ENCODE data around the gene OR2K2. TPM values are rescaled to one million over a fixed set of nuclear protein-coding genes. Genes with fewer than 3 reads are reported as not detected.

OR2K2 gene, protein sequence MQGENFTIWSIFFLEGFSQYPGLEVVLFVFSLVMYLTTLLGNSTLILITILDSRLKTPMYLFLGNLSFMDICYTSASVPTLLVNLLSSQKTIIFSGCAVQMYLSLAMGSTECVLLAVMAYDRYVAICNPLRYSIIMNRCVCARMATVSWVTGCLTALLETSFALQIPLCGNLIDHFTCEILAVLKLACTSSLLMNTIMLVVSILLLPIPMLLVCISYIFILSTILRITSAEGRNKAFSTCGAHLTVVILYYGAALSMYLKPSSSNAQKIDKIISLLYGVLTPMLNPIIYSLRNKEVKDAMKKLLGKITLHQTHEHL
- not detected in 3 replicates for total RNA-seq

DNA sequence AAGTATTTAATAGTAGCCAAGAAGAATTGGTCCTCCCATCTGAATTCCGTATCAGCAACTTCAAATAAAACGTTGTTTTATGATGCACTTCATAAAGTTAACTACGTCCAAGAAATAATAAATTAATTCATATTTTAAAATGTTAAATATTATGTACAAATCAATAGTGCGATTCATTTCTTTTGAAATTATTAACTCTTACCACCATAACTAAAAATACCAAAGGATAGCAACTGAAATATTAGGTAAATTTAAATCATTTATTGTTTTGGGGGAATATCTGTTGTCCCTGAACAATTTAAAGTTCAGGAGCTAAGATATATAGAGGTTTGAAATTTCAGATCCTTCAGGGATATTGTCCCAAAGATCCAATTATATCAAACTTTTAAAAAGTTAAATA is at the start of gene OR2K2:
Gene OR2K2, minus strand, starts transcription at position 101 of the 400 bp plus-strand sequence. CDS start 1,791 bp downstream, outside the sequence.
- no peak for DNase-seq (ENCODE audit: low spot score in 2 of 2, unreplicated experiment in 2 of 2)

DNA sequence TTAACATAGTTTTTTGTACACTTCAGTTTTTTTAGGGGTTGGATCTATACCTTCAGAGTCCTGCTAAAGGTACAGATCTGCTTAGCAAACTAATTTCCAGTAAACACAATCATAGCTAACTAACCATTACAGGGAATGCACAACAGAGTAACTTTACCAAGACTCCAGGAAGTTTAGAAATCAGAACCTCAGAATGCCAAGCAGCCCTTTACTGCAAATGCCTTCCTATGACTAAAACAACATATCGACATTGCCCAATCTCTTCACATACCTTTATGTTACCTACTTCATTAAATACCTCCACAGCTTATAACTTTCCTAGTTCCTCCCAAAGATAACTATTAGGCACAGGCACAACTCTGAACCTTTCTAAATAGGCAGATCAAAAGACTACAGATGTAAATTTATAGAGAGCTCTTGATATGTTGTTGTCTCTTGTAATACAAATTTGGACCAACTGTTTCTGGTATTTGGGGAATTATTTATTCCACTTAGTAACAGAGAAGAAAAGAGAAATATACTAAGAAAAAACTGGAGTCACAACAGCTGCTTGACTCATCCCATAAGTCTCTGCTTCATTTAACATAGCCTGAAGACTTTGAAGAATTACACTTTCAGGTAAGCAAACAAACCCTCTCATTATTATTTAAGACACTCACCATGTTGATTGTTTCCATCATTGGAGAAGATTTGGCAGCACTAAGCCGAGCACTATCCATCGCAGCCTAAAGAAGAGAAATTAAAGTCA is 46.0 kb upstream of the OR2K2 start:
- Mint-ChIP-seq H3K4me3 (no peak overlapping the region), H3K4me1 (no peaks in the 10 kb centered on the region)
- TF ChIP-seq, protein P1, sequence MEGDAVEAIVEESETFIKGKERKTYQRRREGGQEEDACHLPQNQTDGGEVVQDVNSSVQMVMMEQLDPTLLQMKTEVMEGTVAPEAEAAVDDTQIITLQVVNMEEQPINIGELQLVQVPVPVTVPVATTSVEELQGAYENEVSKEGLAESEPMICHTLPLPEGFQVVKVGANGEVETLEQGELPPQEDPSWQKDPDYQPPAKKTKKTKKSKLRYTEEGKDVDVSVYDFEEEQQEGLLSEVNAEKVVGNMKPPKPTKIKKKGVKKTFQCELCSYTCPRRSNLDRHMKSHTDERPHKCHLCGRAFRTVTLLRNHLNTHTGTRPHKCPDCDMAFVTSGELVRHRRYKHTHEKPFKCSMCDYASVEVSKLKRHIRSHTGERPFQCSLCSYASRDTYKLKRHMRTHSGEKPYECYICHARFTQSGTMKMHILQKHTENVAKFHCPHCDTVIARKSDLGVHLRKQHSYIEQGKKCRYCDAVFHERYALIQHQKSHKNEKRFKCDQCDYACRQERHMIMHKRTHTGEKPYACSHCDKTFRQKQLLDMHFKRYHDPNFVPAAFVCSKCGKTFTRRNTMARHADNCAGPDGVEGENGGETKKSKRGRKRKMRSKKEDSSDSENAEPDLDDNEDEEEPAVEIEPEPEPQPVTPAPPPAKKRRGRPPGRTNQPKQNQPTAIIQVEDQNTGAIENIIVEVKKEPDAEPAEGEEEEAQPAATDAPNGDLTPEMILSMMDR (IDR thresholded peaks at IDR 0.05; ENCODE audit: unreplicated experiment): no peak

More for the DNA sequence above, at the start of gene OR2K2:
- Mint-ChIP-seq H3K4me3 (no peak within 1 kb of the TSS), H3K27me3 (ENCODE audit: low read depth) (peaks cover 19% of the 10 kb centered on the region), H3K36me3 (no peaks in the 10 kb centered on the region), H3K27ac (no peak within 1 kb of the TSS), H3K4me1 (no peaks in the 10 kb centered on the region), H3K9me3 (no peaks in the 10 kb centered on the region)
- TF ChIP-seq, protein P1 (IDR thresholded peaks at IDR 0.05; ENCODE audit: unreplicated experiment): no peak

DNA sequence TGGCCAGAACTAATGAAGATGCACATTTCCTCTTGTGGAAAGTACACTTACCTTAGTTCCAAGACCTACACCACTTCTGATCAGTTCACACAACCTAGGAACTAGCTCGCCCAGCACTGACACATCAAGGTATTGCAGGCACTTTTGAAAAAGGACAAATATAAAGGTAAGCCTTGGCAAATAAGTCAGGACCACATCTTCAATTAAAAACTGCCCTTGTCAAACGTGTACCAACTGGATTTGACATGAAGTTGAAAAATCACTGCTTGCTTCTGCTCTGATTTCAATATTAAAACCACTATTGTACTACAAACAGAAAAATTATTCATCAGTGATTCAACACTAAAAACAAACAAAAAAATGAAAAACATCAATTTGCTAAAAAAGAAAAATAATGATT is 45.0 kb upstream of the OR2K2 start:
- TF ChIP-seq, protein P1 (IDR thresholded peaks at IDR 0.05; ENCODE audit: unreplicated experiment): no peak
- Mint-ChIP-seq H3K4me1 (no peaks in the 10 kb centered on the region), H3K27ac (no peak overlapping the region), H3K4me3 (no peak overlapping the region), H3K36me3 (peaks cover 58% of the 10 kb centered on the region), H3K9me3 (no peaks in the 10 kb centered on the region), H3K27me3 (ENCODE audit: low read depth) (no peaks in the 10 kb centered on the region)
- DNase-seq (ENCODE audit: low spot score in 2 of 2, unreplicated experiment in 2 of 2): no peak

More for the DNA sequence above, 46.0 kb upstream of the OR2K2 start:
- no peak for DNase-seq (ENCODE audit: low spot score in 2 of 2, unreplicated experiment in 2 of 2)
- Mint-ChIP-seq H3K27me3 (ENCODE audit: low read depth) (no peaks in the 10 kb centered on the region), H3K9me3 (no peaks in the 10 kb centered on the region), H3K36me3 (peaks cover 56% of the 10 kb centered on the region), H3K27ac (no peak overlapping the region)

DNA sequence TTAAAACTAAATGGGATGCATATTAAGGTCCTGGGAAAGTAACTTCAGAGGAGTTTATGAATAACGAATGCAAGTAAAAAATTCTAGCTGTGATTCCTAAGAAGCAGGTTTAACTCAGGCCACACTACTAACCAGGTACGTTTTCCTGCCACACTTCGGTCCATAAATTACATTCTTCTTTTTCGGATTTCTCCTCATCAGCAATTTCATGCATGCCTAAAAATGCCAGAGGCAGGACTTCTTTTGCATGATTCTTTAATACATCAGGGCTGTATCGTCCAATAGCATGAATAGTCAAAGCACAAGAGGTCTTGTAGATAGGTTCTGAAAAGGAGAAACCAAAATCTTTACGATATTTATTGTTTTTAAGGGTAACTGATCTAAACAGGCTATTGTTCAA is 42.3 kb upstream of the OR2K2 start:
- Mint-ChIP-seq H3K9me3 (no peaks in the 10 kb centered on the region), H3K4me1 (no peaks in the 10 kb centered on the region), H3K4me3 (no peak overlapping the region), H3K27me3 (ENCODE audit: low read depth) (no peaks in the 10 kb centered on the region), H3K36me3 (peaks cover 63% of the 10 kb centered on the region), H3K27ac (no peak overlapping the region)
- TF ChIP-seq, protein P1 (IDR thresholded peaks at IDR 0.05; ENCODE audit: unreplicated experiment): no peak
- no peak for DNase-seq (ENCODE audit: low spot score in 2 of 2, unreplicated experiment in 2 of 2)

DNA sequence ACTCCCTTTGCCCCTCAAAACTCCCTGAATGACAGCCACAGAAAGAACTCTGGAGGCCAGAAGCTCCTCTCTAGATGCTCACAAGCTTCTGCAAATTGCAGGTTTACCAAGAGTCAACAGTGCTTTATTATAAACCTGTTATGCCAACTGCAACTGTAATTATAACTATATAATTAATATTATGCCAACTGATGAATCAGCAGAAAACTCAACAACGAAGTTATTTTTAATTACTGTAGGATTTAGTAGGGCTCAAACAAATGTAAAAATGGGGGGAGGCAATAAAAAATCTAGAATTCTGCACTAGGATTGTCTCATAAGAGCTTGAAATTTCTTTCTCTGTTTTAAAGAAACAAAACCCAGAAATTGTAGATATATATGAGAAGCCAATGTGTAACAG is 37.0 kb upstream of the OR2K2 start:
- TF ChIP-seq, protein P1 (IDR thresholded peaks at IDR 0.05; ENCODE audit: unreplicated experiment): no peak
- Mint-ChIP-seq H3K4me1 (peaks cover 7% of the 10 kb centered on the region), H3K27me3 (ENCODE audit: low read depth) (no peaks in the 10 kb centered on the region), H3K9me3 (no peaks in the 10 kb centered on the region), H3K27ac (no peak overlapping the region), H3K4me3 (no peak overlapping the region), H3K36me3 (peaks cover 59% of the 10 kb centered on the region)
- DNase-seq (ENCODE audit: low spot score in 2 of 2, unreplicated experiment in 2 of 2): no peak
